ENCODE results near the gene FAAP100. TPM values are rescaled to one million over a fixed set of nuclear protein-coding genes. Genes with fewer than 3 reads are reported as not detected.
A peak's percentile ranks its signal among the peaks of the same experiment; 100 is the strongest.
"Not testable (repeated sequence)": the region's sequence is repeated elsewhere in the genome, so short reads cannot be mapped to it uniquely, and the experiment has no call there.

Gene FAAP100
- total RNA-seq, 2 experiments from 2014 or later: 30.8 to 42.1 TPM

DNA sequence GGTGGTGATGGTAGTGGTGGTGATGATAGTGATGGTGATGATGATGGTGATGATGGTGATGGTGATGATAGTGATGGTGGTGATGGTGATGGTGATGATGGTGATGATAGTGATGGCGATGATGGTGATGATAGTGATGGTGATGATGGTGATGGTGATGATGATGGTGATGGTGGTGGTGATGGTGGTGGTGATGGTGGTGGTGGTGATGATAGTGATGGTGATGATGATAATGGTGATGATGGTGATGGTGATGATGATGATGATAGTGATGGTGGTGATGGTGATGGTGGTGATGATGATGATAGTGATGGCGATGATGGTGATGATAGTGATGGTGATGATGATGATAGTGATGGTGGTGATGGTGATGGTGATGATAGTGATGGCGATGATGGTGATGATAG, 20.2 kb downstream of the FAAP100 start:
- H3K27ac Mint-ChIP-seq; H3K4me3 Mint-ChIP-seq; H3K9me3 Mint-ChIP-seq; H3K4me1 Mint-ChIP-seq; CTCF ChIA-PET; H3K36me3 Mint-ChIP-seq (ENCODE audit: low read depth); POLR2A ChIA-PET; DNase-seq: not testable (repeated sequence)
- peaks cover 13% of the 10 kb centered on the region for H3K27me3 Mint-ChIP-seq

DNA sequence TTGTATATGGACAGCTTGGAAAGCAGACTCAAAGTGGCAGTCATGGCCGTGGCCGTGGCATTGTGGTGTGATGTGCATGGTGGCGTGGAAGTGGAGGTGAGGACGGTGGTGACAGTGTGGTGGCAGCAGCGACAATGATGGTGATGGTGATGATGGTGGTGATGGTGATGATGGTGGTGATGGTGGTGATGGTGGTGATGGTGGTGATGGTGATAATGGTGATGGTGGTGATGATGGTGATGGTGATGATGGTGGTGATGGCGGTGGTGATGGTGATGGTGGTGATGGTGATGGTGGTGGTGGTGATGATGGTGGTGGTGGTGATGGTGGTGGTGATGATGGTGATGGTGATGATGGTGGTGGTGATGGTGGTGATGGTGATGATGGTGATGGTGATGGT, 21.1 kb downstream of the FAAP100 start:
- POLR2A ChIA-PET; H3K36me3 Mint-ChIP-seq (ENCODE audit: low read depth); H3K4me3 Mint-ChIP-seq; H3K4me1 Mint-ChIP-seq; H3K27ac Mint-ChIP-seq; H3K9me3 Mint-ChIP-seq; DNase-seq; H3K27me3 Mint-ChIP-seq: not testable (repeated sequence)
- CTCF ChIA-PET: interaction anchor here (2.6 kb wide), 1 partner anchor 12 kb away, joined by 5 read pairs; no protein-coding TSS in a partner anchor

DNA sequence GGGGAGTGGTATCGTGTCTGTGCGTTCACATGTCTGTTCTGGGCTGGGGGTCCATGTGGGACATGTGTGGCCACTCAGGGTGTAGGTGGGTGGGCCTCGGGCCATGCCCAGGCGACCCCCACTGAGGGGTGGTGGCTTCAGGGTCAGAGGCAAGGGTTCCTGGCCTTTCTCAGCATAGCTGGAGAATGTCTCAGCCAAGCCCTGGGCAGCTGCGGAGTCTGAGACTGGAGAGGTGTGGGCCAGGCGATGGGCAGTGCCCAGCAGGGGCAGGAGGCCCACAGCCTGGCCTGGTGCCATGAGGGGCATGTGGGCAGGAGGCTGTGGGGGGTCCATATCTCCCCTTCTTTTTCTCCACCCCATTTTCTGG, 22.7 kb downstream of the FAAP100 start:
- ChIA-PET POLR2A (no interaction called here), CTCF (interaction anchor here (2.6 kb wide), 1 partner anchor 11 kb away, joined by 5 read pairs; no protein-coding TSS in a partner anchor)
- no peak for DNase-seq
- Mint-ChIP-seq H3K27ac (no peak overlapping the region), H3K9me3 (no peaks in the 10 kb centered on the region), H3K36me3 (ENCODE audit: low read depth) (no peaks in the 10 kb centered on the region), H3K4me3 (no peak overlapping the region), H3K27me3 (no peaks in the 10 kb centered on the region), H3K4me1 (no peaks in the 10 kb centered on the region)

DNA sequence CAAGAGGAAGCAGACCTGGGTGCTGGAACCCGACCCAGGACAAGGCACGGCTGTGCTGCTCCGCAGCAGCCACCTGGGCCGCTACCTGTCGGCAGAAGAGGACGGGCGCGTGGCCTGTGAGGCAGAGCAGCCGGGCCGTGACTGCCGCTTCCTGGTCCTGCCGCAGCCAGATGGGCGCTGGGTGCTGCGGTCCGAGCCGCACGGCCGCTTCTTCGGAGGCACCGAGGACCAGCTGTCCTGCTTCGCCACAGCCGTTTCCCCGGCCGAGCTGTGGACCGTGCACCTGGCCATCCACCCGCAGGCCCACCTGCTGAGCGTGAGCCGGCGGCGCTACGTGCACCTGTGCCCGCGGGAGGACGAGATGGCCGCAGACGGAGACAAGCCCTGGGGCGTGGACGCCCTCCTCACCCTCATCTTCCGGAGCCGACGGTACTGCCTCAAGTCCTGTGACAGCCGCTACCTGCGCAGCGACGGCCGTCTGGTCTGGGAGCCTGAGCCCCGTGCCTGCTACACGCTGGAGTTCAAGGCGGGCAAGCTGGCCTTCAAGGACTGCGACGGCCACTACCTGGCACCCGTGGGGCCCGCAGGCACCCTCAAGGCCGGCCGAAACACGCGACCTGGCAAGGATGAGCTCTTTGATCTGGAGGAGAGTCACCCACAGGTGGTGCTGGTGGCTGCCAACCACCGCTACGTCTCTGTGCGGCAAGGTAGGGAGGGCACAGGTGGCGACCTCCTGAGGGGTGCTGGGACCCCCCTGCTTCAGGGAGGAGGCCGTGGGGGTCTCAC, 23.3 kb downstream of the FAAP100 start:
- DNase-seq: no peak
- no peaks in the 10 kb centered on the region for H3K4me1 Mint-ChIP-seq
- no peaks in the 10 kb centered on the region for H3K27me3 Mint-ChIP-seq
- CTCF ChIA-PET: interaction anchor here (2.6 kb wide), 1 partner anchor 10 kb away, joined by 5 read pairs; no protein-coding TSS in a partner anchor
- H3K4me3 Mint-ChIP-seq: no peak overlapping the region
- POLR2A ChIA-PET: no interaction called here
- H3K9me3 Mint-ChIP-seq: no peaks in the 10 kb centered on the region
- H3K27ac Mint-ChIP-seq: no peak overlapping the region
- no peaks in the 10 kb centered on the region for H3K36me3 Mint-ChIP-seq (ENCODE audit: low read depth)

DNA sequence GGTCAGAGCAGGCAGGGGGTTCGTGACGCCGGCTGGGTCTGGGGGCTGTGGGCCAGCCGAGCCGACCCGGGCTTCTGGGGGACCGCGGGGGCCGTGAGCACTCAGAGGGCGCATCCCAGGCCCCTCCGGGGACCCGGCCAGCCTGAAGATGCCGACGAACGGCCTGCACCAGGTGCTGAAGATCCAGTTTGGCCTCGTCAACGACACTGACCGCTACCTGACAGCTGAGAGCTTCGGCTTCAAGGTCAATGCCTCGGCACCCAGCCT, 23.8 kb downstream of the FAAP100 start:
- Mint-ChIP-seq H3K27me3 (no peaks in the 10 kb centered on the region), H3K4me1 (no peaks in the 10 kb centered on the region), H3K9me3 (no peaks in the 10 kb centered on the region), H3K27ac (no peak overlapping the region), H3K4me3 (no peak overlapping the region), H3K36me3 (ENCODE audit: low read depth) (no peaks in the 10 kb centered on the region)
- CTCF ChIA-PET: interaction anchor here (2.6 kb wide), 1 partner anchor 10 kb away, joined by 5 read pairs; no protein-coding TSS in a partner anchor
- POLR2A ChIA-PET: no interaction called here
- DNase-seq: no peak

DNA sequence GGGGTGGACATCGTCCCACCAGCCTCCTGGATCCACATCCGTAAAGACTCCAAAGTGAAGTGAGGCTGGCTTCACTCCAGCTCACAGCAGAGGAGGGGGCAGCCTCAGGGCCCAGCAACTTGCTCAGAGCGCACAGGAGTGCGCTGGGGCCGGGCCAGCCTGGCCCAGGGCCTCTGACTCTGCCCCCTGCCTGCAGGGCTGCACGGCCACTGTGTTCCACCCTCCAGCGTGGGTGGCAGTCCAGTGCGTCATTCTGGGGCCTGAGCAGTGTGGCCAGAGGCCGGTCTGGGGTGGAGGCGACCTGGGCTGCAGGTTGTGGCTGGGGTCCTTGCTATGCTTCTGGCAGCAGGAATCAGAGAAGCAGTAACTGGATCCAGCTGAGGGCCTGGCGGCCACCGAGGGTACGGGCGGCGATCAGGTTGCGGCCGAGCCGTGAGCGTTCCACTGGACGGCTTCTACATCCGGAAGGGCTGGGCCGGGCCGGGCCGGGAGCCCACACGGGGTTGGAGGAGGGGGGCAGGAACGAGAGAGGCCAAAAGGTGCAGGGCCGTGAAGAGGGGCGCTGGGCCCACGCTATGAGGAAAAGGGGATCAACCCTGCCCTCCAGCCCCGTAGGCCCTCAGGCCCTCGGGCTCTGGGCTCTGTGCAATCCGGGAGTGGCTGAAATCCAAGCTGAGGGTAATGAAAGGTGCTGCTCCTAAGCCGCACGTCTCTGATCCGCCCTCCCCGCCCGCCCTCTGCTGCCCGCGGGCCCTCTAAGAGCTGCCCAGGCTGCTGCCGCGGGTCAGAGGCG, 24.4 kb downstream of the FAAP100 start, which contains the start of gene FSCN2:
Gene FSCN2 (plus strand): TSS at position 787 of the 793 bp plus-strand sequence. CDS start 155 bp downstream, outside the sequence.
- no peaks in the 10 kb centered on the region for H3K27me3 Mint-ChIP-seq
- DNase-seq: no peak
- no peaks in the 10 kb centered on the region for H3K36me3 Mint-ChIP-seq (ENCODE audit: low read depth)
- ChIA-PET POLR2A (no interaction called here), CTCF (no interaction called here)
- no peak within 1 kb of the TSS for H3K4me3 Mint-ChIP-seq
- no peak within 1 kb of the TSS for H3K27ac Mint-ChIP-seq
- H3K4me1 Mint-ChIP-seq: no peaks in the 10 kb centered on the region
- H3K9me3 Mint-ChIP-seq: no peaks in the 10 kb centered on the region

DNA sequence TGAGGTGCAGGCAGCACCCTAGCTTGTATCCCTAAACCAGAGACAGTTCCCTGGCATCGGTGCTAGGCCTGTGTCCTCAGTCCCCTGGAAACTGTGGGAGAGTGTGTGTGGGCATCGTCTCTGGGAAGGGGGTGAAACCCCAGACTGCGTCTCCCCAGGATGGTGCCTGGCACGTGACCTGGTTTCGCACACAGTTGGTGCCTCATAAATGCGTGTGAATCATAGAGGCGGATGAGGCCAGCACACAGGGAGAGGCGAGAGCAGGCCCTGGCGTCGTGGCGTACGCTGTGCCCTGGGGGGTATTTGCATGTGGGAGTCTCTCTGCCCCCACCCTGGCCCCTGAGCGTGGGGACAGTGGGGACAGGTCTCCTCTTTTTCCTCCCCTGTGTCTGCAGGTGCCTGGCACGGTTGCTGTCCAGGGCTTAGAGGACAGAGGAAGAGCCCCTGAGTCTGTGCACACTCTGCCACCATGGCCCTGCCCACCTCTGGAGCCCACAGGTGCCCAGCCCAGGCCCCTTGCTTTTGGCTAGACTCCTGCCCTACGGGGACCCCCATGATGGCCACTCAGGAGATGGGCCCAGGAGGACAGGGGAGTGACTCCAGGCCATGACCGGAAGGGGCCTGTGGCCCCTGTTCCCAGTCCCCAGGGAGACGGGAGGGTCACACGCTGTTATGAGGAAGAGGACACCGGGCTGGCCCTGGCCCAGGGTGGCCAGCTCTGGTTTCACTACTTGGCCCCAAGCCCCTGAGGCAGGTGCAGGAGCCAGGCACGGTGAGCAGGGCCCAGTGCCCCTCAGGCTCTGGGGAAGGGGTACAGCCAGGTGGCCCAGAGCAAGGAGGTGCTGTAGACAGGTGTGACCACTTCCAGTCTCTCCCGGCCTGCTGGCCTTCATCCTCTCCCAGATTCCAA, 25.2 kb downstream of the FAAP100 start:
- Mint-ChIP-seq H3K27me3 (peaks cover 5% of the 10 kb centered on the region), H3K4me3 (no peak overlapping the region), H3K9me3 (no peaks in the 10 kb centered on the region), H3K4me1 (no peaks in the 10 kb centered on the region), H3K27ac (no peak overlapping the region), H3K36me3 (ENCODE audit: low read depth) (no peaks in the 10 kb centered on the region)
- no peak for DNase-seq
- ChIA-PET POLR2A (no interaction called here), CTCF (no interaction called here)

DNA sequence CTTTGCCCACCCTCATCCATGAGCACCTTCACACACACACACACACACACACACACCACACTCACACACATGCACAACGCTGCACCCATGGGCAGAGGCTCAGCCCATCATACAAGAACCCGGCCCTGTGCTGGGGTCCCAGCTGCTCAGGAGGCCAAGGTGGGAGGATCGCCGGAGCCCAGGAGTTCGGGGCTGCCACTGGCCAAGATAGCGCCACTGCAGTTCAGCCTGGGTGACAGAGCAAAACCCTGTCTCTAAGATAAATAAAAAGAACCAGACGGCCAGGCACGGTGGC, 27.3 kb downstream of the FAAP100 start:
- H3K9me3 Mint-ChIP-seq: no peaks in the 10 kb centered on the region
- H3K4me3 Mint-ChIP-seq: no peak overlapping the region
- ChIA-PET CTCF (no interaction called here), POLR2A (no interaction called here)
- no peak for DNase-seq
- no peaks in the 10 kb centered on the region for H3K4me1 Mint-ChIP-seq
- peak overlapping the region; percentile 25 for H3K27ac Mint-ChIP-seq
- H3K36me3 Mint-ChIP-seq (ENCODE audit: low read depth): no peaks in the 10 kb centered on the region
- H3K27me3 Mint-ChIP-seq: peaks cover 8% of the 10 kb centered on the region

DNA sequence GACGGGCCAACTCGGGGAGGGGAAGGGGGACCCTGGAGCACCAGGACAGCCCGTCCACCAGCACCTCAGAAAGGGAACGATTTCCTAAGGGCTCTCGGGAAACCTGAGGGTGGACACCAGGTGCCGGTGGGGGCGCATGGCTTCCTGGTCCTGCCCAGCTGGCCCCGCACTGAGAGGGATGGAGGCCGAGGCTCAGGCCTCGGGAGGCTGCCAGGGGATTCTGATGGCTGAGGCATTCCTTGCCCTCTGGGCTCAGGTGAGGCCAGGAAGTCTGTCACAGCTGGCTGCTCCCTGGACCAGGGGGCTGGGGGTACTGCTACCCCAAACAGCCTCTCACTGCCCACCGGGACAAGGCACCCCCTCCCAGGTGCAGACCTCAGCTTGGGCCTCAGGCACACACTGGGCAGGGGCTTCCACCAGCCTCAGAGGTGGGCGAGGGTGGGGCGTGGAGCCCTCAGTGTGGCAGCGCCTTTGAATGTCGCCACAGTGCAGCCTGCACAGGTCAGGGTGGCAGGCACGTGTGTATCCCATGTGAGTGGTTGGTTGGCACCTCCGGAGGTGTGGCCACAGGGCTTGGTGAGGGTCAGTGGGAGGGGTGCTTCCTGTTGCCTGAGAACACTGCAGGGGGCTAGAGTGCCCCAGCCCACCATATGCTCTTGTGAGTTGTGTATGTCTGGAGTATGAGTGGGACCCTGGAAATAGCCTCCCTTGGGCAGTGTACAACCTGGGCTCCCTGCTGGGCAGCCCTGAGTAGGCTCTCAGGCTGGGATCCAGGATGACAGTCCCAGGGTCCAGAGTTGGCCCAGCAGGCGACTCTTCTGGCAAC, 27.9 kb downstream of the FAAP100 start:
- CTCF ChIA-PET: no interaction called here
- Mint-ChIP-seq H3K36me3 (ENCODE audit: low read depth) (no peaks in the 10 kb centered on the region), H3K27me3 (peaks cover 8% of the 10 kb centered on the region), H3K4me1 (no peaks in the 10 kb centered on the region), H3K27ac (no peak overlapping the region), H3K4me3 (no peak overlapping the region), H3K9me3 (no peaks in the 10 kb centered on the region)
- POLR2A ChIA-PET: no interaction called here
- DNase-seq: no peak

DNA sequence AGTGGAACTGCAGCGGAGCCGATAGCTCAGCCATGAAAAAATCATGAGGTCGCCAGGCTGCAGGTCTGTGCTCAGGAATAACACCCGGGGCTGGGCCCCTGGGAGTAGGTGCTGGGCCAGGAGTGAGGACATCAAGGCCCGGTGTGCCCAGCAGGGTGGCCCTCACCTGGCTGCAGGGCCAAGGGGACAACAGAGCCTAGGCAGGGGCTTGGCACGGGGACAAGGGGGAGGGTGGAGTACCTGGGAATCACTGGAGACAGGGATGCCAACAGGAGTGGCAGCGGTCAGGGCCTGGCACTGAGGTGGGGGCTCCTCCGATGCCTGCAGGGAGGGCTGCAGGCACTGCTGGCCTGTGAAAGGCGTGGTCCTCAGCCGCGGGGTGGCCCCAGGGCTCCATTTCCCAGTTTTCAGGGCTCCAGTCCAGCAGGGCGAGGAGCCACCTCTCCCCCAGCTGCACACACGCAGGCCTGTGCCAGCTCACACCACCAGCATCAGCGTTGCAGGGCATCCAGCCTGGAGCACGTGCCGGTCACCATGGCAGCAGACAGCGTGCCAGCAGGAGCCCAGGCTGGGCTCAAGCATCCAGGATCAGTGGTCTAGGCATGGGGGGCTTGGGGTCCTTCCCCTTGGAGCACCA, 28.6 kb downstream of the FAAP100 start:
- POLR2A ChIA-PET: no interaction called here
- no peaks in the 10 kb centered on the region for H3K9me3 Mint-ChIP-seq
- no peak overlapping the region for H3K4me3 Mint-ChIP-seq

DNA sequence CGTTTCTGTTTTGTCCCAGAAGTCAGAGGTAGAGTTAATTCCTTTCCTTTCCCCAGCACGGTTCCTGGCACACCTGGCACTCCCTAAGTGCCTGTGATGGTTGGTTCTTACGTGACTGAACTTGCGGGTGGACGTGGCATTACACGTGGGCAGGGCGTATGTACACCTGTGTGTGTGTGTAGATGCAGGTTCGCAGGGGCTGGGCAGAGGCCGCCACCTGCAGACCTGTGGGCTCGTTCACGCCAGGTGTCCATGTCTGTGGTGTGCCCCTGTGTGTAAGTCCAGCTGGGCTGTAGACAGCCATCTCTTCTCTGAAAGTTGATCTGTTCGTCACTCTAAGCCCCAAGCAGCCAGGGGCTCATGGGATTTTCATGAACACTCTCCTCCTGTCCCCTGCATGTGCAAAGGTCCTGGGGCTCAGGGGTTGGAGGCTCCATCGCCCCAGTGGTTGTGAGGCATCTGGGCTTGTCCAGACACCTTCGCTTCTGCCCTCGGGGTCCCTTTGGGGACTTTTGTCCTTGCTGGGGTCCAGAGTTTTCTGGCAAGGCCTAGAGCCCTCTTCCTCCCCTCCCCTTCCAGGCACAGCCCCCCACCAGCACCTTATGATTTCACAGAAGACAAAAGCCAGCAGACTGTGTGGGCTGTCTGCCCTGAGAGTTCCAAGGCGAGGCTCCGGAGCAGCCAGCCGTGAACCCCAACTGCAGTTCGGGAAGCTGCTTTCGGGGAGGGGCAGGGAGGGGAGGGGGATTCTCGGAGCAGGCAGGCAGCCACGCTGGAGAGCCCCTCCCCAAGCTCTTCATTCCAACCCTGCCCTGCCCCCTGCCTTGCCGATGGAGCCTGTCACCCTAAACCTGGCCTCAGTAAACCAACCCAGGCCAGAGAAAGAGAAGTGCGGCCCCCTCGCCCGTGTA, 29.4 kb downstream of the FAAP100 start:
- Mint-ChIP-seq H3K27ac (peak overlapping the region; percentile 50), H3K9me3 (no peaks in the 10 kb centered on the region), H3K36me3 (ENCODE audit: low read depth) (peaks cover 3% of the 10 kb centered on the region), H3K4me1 (peaks cover 6% of the 10 kb centered on the region), H3K4me3 (no peak overlapping the region), H3K27me3 (peaks cover 8% of the 10 kb centered on the region)
- ChIA-PET POLR2A (no interaction called here), CTCF (interaction anchor here (0.6 to 1.2 kb wide), 2 partner anchors 17 to 30 kb away, joined by 3 read pairs; partner anchors contain the start of gene FAAP100)
- DNase-seq: no peak

More for the DNA sequence above, 28.6 kb downstream of the FAAP100 start:
- Mint-ChIP-seq H3K4me1 (no peaks in the 10 kb centered on the region), H3K27me3 (peaks cover 8% of the 10 kb centered on the region), H3K27ac (no peak overlapping the region), H3K36me3 (ENCODE audit: low read depth) (no peaks in the 10 kb centered on the region)
- CTCF ChIA-PET: no interaction called here
- DNase-seq: no peak
